A204.1 (cell line): Measurements from ENCODE around the gene TXNIP.
A peak's percentile ranks its signal among the peaks of the same experiment; 100 is the strongest.
"Not testable (repeated sequence)": the region's sequence is repeated elsewhere in the genome, so short reads cannot be mapped to it uniquely, and the experiment has no call there.

Experiments used
- FAIRE-seq: peaks from 2 replicates; lab custom pipeline; 2012; peaks lifted over from hg19 to GRCh38; lab: Jason Lieb, UNC

Gene TXNIP

GRCh38 chr1:145996433-145997015 lies at the start of gene TXNIP:
TSS of gene TXNIP (minus strand) at chr1:145996579. CDS start at chr1:145996266, 313 bp downstream.
- FAIRE-seq = no peak

- FAIRE-seq = no peak
Observed at GRCh38 chr1:146039844-146040194, 43.4 kb upstream of the TXNIP start.

GRCh38 chr1:146036965-146037646 lies 40.7 kb upstream of the TXNIP start:
- FAIRE-seq = no peak

- no peak for FAIRE-seq
Observed at GRCh38 chr1:146036241-146036964, 40.0 kb upstream of the TXNIP start.

GRCh38 chr1:146035048-146035423 lies 38.7 kb upstream of the TXNIP start:
- FAIRE-seq = no peak

- FAIRE-seq = peak; percentile 32
Observed at GRCh38 chr1:146032631-146033219, 36.3 kb upstream of the TXNIP start.

- FAIRE-seq = no peak
Observed at GRCh38 chr1:146031476-146031875, 35.1 kb upstream of the TXNIP start.

- FAIRE-seq = no peak
Observed at GRCh38 chr1:146029117-146029516, 32.7 kb upstream of the TXNIP start.

- FAIRE-seq = not testable (repeated sequence)
Observed at GRCh38 chr1:146026650-146027049, 30.3 kb upstream of the TXNIP start.

GRCh38 chr1:146025787-146026495 lies 29.6 kb upstream of the TXNIP start:
- FAIRE-seq = not testable (repeated sequence)

- FAIRE-seq = no peak
Observed at GRCh38 chr1:146022403-146023127, 26.2 kb upstream of the TXNIP start.

GRCh38 chr1:146021622-146022402 lies 25.4 kb upstream of the TXNIP start, which contains the start of gene HJV:
TSS of gene HJV (minus strand) at chr1:146021735. CDS start at chr1:146020231, 1,504 bp downstream.
- no peak for FAIRE-seq

- no peak for FAIRE-seq
Observed at GRCh38 chr1:146021050-146021445, 24.7 kb upstream of the TXNIP start.

GRCh38 chr1:146020058-146021049 lies 24.0 kb upstream of the TXNIP start:
- no peak for FAIRE-seq

- FAIRE-seq = no peak
Observed at GRCh38 chr1:146019231-146020057, 23.1 kb upstream of the TXNIP start.

GRCh38 chr1:146016891-146017290 lies 20.5 kb upstream of the TXNIP start:
- FAIRE-seq = no peak

GRCh38 chr1:146013559-146013922 lies 17.2 kb upstream of the TXNIP start:
- no peak for FAIRE-seq

- peak; percentile 96 for FAIRE-seq
Observed at GRCh38 chr1:146012703-146013558, 16.6 kb upstream of the TXNIP start.
